ENCODE measurements around the gene ADGRG3.
"Not testable (repeated sequence)": the region's sequence is repeated elsewhere in the genome, so short reads cannot be mapped to it uniquely, and the experiment has no call there.

Gene ADGRG3

DNA sequence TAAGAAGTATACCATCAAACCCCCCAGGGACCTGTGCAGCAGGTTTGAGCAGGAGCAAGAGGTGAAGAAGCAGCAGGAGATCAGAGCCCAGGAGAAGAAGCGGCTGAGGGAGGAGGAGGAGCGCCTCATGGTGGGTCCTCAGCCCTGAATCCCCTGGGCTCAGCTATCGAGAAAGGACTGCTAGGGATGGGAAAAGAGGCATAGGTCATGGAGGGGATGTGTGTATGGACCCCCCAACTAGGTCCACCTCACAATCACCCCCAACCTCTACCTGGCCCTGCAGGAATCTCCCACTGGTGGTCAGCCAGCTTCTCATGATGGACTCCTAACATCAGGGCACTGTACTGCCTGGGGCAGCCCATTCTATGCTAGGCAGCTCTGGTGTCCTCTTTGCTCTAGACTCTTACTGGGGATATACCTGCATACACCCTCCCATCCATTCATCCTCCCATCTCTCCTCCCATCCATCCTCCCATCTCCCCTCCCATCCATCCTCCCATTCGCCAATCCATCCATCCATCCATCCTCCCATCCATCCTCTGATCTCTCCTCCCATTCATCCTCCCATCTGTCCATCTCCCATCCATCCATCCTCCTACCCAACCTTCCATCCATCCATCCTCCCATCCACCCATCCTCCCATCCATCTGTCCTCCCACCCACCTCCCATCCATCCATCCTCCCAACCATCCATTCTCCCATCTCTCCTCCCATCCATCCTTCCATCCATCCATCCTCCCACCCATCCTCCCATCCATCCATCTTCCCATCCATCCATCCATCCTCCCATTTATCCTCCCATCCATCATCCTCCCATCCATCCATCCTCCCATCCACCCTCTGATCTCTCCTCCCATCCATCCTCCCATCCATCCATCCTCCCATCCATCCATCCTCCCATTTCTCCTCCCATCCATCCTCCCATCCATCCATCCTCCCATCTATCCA lies 37.1 kb downstream of the ADGRG3 start:
- ATAC-seq (ENCODE audit: low read depth) (no peak), DNase-seq (ENCODE audit: low spot score in 2 of 2) (no peak)
- peaks cover 5% of the 10 kb centered on the region for H3K36me3 Mint-ChIP-seq
- no peak overlapping the region for H3K27ac Mint-ChIP-seq
- H3K4me1 Mint-ChIP-seq, result no peaks in the 10 kb centered on the region
- H3K27me3 Mint-ChIP-seq, result peaks cover 14% of the 10 kb centered on the region
- peaks cover 4% of the 10 kb centered on the region for H3K9me3 Mint-ChIP-seq
- H3K4me3 Mint-ChIP-seq, result no peak overlapping the region

DNA sequence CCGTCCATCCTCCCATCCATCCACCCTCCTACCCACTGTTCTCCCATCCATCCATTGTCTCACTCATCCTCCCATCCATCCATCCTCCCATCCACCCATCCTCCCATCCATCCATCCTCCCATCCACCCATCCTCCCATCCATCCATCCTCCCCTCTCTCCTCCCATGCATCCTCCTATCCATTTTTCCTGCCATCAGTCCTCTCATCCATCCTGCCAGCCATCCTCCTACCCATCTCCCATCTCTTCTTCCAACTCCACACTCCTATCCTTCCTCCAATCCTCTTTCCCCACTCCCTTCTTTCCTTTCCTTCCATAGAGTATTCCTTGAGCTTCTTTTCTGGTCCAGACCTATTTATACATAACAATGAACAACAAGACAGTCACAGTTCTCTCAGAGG lies 38.6 kb downstream of the ADGRG3 start:
- Mint-ChIP-seq H3K27ac (no peak overlapping the region), H3K36me3 (peaks cover 5% of the 10 kb centered on the region), H3K4me3 (no peak overlapping the region), H3K9me3 (peaks cover 4% of the 10 kb centered on the region), H3K4me1 (no peaks in the 10 kb centered on the region), H3K27me3 (peaks cover 14% of the 10 kb centered on the region)
- ATAC-seq (ENCODE audit: low read depth) (no peak), DNase-seq (ENCODE audit: low spot score in 2 of 2) (no peak)

DNA sequence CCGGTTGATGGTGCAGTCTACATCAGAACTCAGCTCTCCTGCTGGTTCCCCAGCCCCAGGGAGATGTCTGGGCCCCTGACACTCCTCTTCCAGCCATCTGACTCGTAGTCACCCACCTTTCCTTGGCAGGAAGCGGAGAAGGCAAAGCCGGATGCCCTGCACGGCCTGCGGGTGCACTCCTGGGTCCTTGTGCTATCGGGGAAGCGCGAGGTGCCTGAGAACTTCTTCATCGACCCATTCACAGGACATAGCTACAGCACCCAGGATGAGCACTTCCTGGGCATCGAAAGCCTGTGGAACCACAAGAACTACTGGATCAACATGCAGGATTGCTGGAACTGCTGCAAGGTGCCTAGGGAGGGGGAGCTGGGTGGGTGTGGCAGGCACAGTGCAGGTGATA lies 39.2 kb downstream of the ADGRG3 start:
- H3K27ac Mint-ChIP-seq, result no peak overlapping the region

DNA sequence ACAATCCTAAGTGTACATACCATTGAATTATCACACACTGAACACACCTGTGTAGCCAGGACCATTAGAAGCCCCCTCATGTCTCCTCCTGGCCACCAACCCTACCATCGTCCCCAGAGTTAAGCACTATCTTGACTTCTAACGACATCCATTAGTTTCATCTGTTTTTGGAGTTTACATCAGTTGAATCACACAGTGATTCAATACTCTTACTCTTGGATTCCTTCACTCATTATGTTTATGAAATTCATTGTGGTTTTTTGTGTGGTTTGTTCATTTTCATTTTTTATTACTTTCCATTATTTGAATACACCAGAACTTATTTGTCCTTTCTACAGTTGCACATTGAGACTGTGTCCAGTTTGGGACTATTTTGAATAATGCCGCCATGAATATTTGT lies 40.1 kb downstream of the ADGRG3 start:
- DNase-seq (ENCODE audit: low spot score in 2 of 2) (no peak), ATAC-seq (ENCODE audit: low read depth) (no peak)
- peaks cover 14% of the 10 kb centered on the region for H3K27me3 Mint-ChIP-seq
- H3K4me1 Mint-ChIP-seq, result no peaks in the 10 kb centered on the region
- H3K9me3 Mint-ChIP-seq, result peaks cover 4% of the 10 kb centered on the region
- H3K4me3 Mint-ChIP-seq, result no peak overlapping the region
- H3K36me3 Mint-ChIP-seq, result peaks cover 5% of the 10 kb centered on the region
- no peak overlapping the region for H3K27ac Mint-ChIP-seq

More for the DNA sequence above, 39.2 kb downstream of the ADGRG3 start:
- DNase-seq (ENCODE audit: low spot score in 2 of 2) (no peak), ATAC-seq (ENCODE audit: low read depth) (no peak)
- H3K36me3 Mint-ChIP-seq, result peaks cover 5% of the 10 kb centered on the region
- H3K9me3 Mint-ChIP-seq, result peaks cover 4% of the 10 kb centered on the region
- no peak overlapping the region for H3K4me3 Mint-ChIP-seq
- no peaks in the 10 kb centered on the region for H3K4me1 Mint-ChIP-seq
- H3K27me3 Mint-ChIP-seq, result peaks cover 14% of the 10 kb centered on the region

DNA sequence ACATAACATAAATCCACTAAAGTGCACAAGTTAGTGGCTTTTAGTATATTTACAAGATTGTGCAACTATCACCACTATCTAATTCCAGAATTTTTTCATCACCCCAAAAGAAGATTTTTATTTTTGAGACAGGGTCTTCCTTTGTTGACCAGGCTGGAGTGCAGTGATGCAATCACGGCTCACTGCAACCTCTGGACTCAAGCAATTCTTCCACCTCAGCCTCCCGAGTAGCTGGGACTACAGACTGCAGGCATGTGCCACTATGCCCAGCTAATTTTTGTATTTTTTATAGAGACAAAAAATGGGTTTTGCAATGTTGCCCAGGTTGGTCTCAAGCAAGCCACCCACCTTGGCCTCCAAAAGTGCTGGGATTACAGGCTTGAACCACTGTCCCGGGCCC lies 41.6 kb downstream of the ADGRG3 start:
- no peak overlapping the region for H3K27ac Mint-ChIP-seq
- H3K9me3 Mint-ChIP-seq, result peaks cover 4% of the 10 kb centered on the region
- H3K27me3 Mint-ChIP-seq, result peaks cover 14% of the 10 kb centered on the region
- peaks cover 5% of the 10 kb centered on the region for H3K36me3 Mint-ChIP-seq
- no peaks in the 10 kb centered on the region for H3K4me1 Mint-ChIP-seq
- no peak for DNase-seq (ENCODE audit: low spot score in 2 of 2)
- no peak for ATAC-seq (ENCODE audit: low read depth)
- H3K4me3 Mint-ChIP-seq, result no peak overlapping the region

DNA sequence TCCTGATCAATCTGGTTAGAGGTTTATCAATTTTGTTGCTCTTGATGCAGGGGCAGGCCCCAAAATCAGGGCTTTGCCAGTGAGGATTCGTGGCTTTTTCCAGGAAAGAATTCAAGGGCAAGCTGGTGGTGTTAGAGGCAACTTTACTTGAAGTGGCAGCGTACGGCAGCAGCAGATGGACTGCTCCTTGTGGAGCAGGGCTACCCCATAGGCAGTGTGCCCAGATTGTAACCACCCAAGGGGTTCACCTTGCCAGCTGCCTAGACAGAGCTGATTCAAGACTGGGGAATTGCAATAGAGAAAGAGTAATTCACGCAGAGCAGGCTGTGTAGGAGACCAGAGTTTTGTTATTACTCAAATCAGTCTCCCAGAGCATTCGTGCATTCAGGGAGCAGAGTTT lies 43.2 kb downstream of the ADGRG3 start:
- peaks cover 5% of the 10 kb centered on the region for H3K36me3 Mint-ChIP-seq
- peaks cover 4% of the 10 kb centered on the region for H3K9me3 Mint-ChIP-seq
- H3K27me3 Mint-ChIP-seq, result peaks cover 5% of the 10 kb centered on the region
- H3K4me3 Mint-ChIP-seq, result no peak overlapping the region
- DNase-seq (ENCODE audit: low spot score in 2 of 2) (no peak), ATAC-seq (ENCODE audit: low read depth) (no peak)
- no peak overlapping the region for H3K27ac Mint-ChIP-seq
- H3K4me1 Mint-ChIP-seq, result no peaks in the 10 kb centered on the region

DNA sequence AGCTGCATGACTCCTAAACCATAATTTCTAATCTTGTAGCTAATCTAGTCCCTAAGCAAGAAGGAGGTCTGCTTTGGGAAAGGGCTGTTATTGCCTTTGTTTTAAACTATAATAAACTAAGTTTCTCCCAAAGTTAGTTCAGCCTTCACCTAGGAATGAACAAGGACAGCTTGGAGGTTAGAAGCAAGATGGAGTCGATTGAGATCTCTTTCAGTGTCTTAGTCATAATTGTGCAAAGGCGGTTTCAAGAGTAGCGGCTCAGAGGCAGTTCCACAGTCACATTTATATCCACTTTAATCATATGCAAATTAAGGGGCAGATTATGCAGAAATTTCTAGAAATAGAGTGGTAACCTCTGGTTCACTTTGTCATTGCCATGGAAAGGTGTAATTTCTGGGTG lies 43.9 kb downstream of the ADGRG3 start:
- ATAC-seq (ENCODE audit: low read depth) (no peak), DNase-seq (ENCODE audit: low spot score in 2 of 2) (no peak)
- Mint-ChIP-seq H3K4me1 (no peaks in the 10 kb centered on the region), H3K9me3 (no peaks in the 10 kb centered on the region), H3K36me3 (no peaks in the 10 kb centered on the region), H3K27me3 (no peaks in the 10 kb centered on the region), H3K27ac (no peak overlapping the region), H3K4me3 (no peak overlapping the region)

DNA sequence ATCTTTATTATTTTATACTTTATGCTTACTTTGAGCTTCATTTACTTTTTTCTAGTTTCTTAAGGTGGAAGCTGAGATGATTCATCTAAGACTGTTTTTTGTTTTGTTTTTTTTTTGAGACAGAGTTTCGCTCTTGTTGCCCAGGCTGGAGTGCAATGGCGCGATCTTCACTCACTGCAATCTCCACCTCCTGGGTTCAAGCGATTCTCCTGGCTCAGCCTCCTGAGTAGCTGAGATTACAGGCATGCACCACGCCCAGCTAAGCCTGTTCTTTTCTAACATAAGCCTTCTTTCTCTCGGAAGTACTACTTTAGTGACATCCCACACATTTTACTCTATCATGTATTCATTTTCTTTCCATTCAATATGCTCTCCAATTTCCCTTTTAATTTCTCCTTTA lies 44.5 kb downstream of the ADGRG3 start:
- not testable (repeated sequence) for H3K9me3 Mint-ChIP-seq; H3K4me1 Mint-ChIP-seq; ATAC-seq (ENCODE audit: low read depth); DNase-seq (ENCODE audit: low spot score in 2 of 2); H3K27me3 Mint-ChIP-seq; H3K4me3 Mint-ChIP-seq; H3K36me3 Mint-ChIP-seq; H3K27ac Mint-ChIP-seq

DNA sequence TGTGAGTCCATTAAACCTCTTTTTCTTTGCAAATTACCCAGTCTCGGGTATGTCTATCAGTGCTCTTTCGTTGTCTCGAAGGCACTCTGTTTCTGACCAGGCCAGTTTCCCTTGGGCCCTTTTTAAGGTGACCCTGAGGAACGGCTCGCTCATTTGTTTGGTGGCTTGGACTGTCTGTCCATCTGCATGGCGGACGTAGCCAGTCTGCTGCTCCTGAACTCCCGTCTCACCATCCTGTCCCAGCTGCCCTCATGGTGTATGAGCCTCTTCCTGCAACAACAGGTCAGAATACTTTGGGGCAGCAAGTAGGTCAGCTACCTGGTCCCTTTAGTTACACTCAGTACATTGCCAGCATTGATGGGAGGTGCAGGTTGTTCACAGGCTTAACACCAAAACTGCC lies 45.5 kb downstream of the ADGRG3 start:
- no peak overlapping the region for H3K27ac Mint-ChIP-seq
- H3K4me1 Mint-ChIP-seq, result no peaks in the 10 kb centered on the region
- no peaks in the 10 kb centered on the region for H3K36me3 Mint-ChIP-seq
- no peak overlapping the region for H3K4me3 Mint-ChIP-seq
- no peaks in the 10 kb centered on the region for H3K9me3 Mint-ChIP-seq
- no peak for DNase-seq (ENCODE audit: low spot score in 2 of 2)
- ATAC-seq (ENCODE audit: low read depth), result no peak
- peaks cover 3% of the 10 kb centered on the region for H3K27me3 Mint-ChIP-seq

DNA sequence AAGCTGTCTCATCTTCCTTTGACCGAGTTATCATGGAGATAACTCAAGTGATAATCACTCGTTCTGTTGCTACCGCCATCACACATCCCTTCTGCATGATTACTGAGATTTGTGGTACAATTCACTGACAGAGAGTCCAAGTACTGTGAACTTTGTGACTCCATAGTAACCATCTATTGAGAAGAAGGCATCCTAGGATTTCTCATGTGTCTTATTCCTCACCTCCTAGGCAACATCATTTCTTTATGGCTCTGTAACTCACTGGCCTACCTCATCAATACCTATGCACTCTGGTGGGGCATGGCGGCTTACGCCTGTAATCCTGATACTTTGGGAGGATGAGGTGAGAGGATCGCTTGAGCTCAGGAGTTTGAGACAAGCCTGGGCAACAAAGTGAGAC lies 45.9 kb downstream of the ADGRG3 start:
- Mint-ChIP-seq H3K27ac (no peak overlapping the region), H3K9me3 (no peaks in the 10 kb centered on the region), H3K27me3 (peaks cover 3% of the 10 kb centered on the region), H3K36me3 (no peaks in the 10 kb centered on the region), H3K4me1 (no peaks in the 10 kb centered on the region), H3K4me3 (no peak overlapping the region)
- ATAC-seq (ENCODE audit: low read depth) (no peak), DNase-seq (ENCODE audit: low spot score in 2 of 2) (no peak)

DNA sequence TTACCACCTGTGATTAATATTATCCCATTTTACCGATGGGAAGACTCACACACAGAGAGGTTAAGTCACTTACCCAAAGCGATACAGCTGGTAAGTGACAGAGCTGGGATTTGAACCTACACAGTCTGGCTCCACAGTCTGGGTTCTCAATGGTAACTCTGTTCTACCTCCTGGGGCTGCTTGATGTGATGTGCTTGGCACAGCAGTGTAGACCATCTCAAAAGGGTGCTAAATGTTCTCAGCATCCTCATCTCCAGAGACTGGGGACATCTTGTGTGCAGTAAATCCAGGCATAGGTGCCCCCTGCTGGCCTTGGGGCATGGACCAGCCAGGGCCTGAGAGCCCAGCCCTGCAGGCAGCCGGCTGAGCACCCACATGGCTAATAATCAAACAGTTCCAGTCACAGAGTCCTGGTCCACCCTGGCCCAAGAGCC lies 52.1 kb downstream of the ADGRG3 start:
- ATAC-seq (ENCODE audit: low read depth), result peak; percentile 43
- Mint-ChIP-seq H3K4me3 (no peak overlapping the region), H3K27ac (no peak overlapping the region), H3K27me3 (peaks cover 6% of the 10 kb centered on the region), H3K4me1 (peaks cover 3% of the 10 kb centered on the region), H3K9me3 (no peaks in the 10 kb centered on the region), H3K36me3 (no peaks in the 10 kb centered on the region)
- no peak for DNase-seq (ENCODE audit: low spot score in 2 of 2)

DNA sequence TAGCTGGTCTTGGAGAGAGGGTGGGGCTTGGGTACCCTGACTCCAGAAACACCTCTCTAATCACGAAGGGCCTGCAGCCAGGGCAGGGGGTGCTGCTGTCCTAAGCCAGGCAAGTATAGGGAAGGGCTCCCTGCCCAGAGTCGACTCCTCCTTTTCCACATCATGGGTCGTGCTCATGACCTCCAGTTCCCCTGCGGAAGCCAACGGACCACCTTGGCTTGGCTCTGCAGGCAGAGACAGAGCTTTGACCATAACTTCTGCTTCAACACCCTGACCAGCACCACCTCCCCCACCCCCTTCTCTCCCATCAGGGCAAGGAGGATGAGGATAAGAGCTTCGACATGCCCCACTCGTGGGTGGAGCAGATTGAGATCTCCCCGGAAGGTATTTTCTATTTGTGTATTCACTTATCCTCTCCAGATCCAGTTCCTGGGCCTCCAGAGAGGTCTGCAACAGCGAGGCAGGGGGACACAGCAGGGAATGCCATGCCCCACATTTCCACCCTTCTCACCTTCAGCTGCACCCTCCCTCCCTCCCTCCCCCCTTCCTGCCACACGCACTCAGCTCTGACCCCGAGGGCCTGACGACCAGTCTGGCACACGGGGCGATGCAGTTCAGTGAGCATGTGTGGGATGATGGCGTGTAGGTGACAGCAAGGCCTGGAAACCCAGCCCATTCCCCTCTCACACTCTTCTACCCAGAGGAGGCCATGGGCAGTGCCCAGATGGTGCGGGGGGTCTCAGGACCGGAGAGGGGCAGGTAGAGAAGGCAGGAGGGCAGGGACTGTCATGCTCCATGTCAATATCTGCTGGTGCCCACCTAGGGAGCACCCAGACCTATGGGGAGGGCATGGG lies 53.5 kb downstream of the ADGRG3 start:
- Mint-ChIP-seq H3K4me3 (no peak overlapping the region), H3K4me1 (peaks cover 7% of the 10 kb centered on the region), H3K27ac (no peak overlapping the region), H3K36me3 (no peaks in the 10 kb centered on the region), H3K27me3 (peaks cover 6% of the 10 kb centered on the region), H3K9me3 (no peaks in the 10 kb centered on the region)
- DNase-seq (ENCODE audit: low spot score in 2 of 2), result no peak
- ATAC-seq (ENCODE audit: low read depth), result no peak

DNA sequence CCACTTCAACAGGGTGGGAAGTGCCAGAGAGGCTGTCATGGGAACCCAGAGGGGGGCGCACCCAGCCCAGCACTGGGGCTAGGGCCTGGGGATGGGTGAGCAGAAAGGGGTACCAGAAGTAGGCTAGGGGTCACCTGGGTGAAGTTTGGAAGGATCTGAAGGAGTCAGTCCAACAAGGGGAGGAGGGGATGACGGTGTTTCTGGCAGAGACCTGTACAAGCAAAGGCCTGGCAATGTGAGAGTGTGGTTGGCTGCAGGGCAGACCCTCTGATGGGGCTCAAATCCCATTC lies 54.0 kb downstream of the ADGRG3 start:
- DNase-seq (ENCODE audit: low spot score in 2 of 2), result no peak
- peaks cover 7% of the 10 kb centered on the region for H3K4me1 Mint-ChIP-seq
- H3K9me3 Mint-ChIP-seq, result no peaks in the 10 kb centered on the region
- no peak for ATAC-seq (ENCODE audit: low read depth)
- H3K27ac Mint-ChIP-seq, result no peak overlapping the region
- no peaks in the 10 kb centered on the region for H3K36me3 Mint-ChIP-seq
- H3K27me3 Mint-ChIP-seq, result peaks cover 6% of the 10 kb centered on the region
- H3K4me3 Mint-ChIP-seq, result no peak overlapping the region

DNA sequence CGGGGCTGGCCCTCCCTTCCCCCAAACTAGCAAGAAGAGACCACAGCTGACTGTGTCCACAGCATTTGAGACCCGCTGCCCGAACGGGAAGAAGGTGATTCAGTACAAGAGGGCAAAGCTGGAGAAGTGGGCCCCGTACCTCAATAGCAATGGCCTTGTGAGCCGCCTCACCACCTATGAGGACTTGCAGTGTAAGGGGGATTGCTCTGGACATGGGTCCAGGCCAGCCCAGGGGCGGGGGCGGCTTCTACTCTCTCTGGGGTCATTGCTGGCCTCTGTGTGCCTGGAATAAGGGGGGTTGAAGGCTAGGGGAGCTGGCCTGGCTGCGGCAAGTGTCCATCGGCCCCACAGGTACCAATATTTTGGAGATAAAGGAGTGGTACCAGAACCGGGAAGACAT lies 54.5 kb downstream of the ADGRG3 start:
- H3K36me3 Mint-ChIP-seq, result no peaks in the 10 kb centered on the region
- H3K4me1 Mint-ChIP-seq, result peaks cover 7% of the 10 kb centered on the region
- no peak overlapping the region for H3K4me3 Mint-ChIP-seq
- H3K9me3 Mint-ChIP-seq, result no peaks in the 10 kb centered on the region
- peaks cover 6% of the 10 kb centered on the region for H3K27me3 Mint-ChIP-seq
- ATAC-seq (ENCODE audit: low read depth) (no peak), DNase-seq (ENCODE audit: low spot score in 2 of 2) (no peak)
- H3K27ac Mint-ChIP-seq, result no peak overlapping the region

Data from memory B cell (primary cell).